RWPE1 (cell line): Measurements from ENCODE around the gene MTHFSD.

ENCODE experiments used
- CTCF ChIA-PET: fragments of 350-600 bp; sonication (Branson Sonifier 250); formaldehyde crosslinking; extraction: SDS; loops from one replicate; lab custom pipeline; 2021; lab: Yijun Ruan, JAX
- POLR2A ChIA-PET: fragments of 400-600 bp; formaldehyde crosslinking; extraction: SDS; loops from one replicate; lab custom pipeline; 2020; ENCODE audit warnings: antibody characterized with exemption; ENCODE audit not compliant: low non-redundant PET; lab: Yijun Ruan, JAX
- DNase-seq: peaks from one replicate; pipeline ENCODE4 v3.0.0; 2012; ENCODE audit warnings: low spot score
- H3K27ac ChIP-seq: fragments of 450-650 bp; 2 replicates; pipeline ENCODE4 v1.5.1; 2017
- TF ChIP-seq, protein P1 (sequence below): fragments of 450-650 bp; conservative IDR thresholded peaks from 2 replicates; pipeline ENCODE4 v1.5.1; 2017; ENCODE audit warnings: low read depth, mild to moderate bottlenecking

The MTHFSD gene

DNA sequence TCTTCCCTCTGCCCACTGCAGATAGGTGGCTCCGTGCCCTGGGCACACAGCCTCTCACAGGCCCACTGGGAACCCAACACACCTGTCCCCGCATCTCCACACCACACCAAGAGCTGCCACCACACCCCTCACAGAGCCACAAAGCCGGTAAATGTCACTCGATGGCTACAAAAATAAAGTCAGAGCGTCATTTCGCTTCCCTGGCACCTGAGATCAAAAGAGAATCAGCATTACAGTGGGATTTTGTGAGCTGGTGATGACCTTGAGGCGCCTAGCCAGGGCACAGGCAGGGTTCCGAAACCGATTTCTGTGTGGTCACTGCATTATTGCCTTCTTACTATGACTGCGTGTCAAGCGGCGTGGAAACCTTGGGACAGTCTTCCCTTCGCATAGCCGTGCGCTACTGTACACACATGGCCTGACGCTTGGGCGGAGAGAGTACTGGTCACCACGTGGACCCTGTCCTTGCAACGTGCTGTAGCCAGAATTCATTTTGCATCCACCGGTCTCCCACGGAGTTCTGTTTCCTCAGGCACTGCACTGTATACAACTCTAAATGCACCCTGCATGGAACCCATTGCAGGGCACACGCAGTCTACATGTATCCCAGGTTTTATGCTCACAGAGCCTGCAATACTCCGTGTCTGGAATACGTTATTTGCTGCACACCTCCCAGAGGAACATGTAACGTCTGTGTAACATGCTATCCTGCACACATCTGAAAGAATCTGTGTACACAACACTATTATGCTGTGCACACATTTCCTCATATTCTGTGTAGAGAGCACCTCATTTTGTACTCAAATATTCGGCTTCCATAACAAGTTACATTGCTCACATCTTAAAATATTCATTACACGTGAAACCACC lies 50.5 kb downstream of the MTHFSD start:
- CTCF ChIA-PET, result no interaction called here
- POLR2A ChIA-PET, result interaction anchor here (0.6 kb wide), 1 partner anchor 135 kb away, joined by 3 read pairs; no protein-coding TSS in a partner anchor
- TF ChIP-seq, protein P1, sequence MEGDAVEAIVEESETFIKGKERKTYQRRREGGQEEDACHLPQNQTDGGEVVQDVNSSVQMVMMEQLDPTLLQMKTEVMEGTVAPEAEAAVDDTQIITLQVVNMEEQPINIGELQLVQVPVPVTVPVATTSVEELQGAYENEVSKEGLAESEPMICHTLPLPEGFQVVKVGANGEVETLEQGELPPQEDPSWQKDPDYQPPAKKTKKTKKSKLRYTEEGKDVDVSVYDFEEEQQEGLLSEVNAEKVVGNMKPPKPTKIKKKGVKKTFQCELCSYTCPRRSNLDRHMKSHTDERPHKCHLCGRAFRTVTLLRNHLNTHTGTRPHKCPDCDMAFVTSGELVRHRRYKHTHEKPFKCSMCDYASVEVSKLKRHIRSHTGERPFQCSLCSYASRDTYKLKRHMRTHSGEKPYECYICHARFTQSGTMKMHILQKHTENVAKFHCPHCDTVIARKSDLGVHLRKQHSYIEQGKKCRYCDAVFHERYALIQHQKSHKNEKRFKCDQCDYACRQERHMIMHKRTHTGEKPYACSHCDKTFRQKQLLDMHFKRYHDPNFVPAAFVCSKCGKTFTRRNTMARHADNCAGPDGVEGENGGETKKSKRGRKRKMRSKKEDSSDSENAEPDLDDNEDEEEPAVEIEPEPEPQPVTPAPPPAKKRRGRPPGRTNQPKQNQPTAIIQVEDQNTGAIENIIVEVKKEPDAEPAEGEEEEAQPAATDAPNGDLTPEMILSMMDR, result no peak

DNA sequence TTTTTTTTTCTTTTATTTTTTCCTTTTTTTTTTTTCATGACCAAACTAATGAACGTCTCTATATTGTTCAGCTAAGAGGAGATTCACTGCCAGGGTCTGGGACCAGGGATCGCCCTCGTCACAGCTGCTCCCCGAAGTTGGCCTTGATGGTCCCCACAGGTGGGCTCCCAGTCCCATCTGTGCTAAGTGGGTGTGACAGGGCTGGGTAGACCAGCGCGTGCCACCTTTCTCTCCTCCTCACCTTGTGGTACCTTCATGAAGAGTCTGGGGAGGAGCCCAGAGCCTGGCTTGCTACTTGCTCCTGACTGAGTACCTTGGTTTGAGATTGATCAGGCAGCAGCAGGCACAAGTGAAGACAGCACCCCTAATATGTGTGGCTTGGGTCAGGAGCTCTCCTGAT lies 51.2 kb downstream of the MTHFSD start:
- DNase-seq, result no peak
- ChIA-PET POLR2A (no interaction called here), CTCF (no interaction called here)
- TF ChIP-seq, protein P1, result no peak
- no peak overlapping the region for H3K27ac ChIP-seq

More for the DNA sequence above, 50.5 kb downstream of the MTHFSD start:
- no peak overlapping the region for H3K27ac ChIP-seq
- DNase-seq, result no peak

DNA sequence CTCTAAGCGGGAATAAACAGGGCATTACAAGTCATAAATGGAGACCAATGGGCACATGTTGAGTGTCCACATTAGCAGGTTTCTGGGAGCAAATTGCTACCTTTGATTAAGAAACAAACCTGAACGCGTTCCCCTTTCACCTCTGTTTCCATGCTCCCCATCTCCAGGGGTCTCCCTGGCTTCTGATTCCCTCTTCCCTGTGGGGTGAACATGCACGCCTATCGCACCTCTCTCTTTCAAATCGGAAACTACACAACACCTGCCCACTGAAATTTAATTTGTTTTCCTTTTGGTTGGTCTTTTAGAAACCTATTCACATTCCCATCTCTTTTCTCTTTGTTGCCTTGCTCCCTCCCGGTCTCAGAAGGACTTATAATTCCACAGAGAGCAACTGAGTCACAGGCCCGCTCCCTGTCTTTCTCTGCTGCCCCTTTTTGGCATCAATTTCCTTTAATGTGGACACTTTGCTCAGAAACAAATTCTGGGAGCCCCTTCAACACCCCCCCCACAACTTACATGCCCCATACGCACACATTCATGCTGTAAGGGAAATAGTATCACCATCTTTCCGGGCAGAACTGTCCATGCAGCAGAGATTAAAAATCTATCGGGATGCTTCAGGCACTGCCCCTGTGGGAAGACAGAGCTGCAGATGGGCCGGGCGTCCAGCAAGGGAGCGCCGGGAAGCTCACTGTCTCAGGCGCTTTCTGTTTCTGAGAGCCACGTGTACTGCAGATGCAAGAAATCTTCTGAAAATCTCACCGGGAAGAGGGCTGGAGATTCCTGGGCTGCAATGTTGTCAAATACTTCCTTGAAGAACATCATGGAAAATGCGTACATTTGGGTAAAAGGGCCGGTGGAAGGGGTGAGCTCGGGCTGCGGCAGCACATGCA lies 51.9 kb downstream of the MTHFSD start:
- ChIA-PET POLR2A (no interaction called here), CTCF (no interaction called here)
- no peak for DNase-seq
- no peak overlapping the region for H3K27ac ChIP-seq
- TF ChIP-seq, protein P1, result no peak

DNA sequence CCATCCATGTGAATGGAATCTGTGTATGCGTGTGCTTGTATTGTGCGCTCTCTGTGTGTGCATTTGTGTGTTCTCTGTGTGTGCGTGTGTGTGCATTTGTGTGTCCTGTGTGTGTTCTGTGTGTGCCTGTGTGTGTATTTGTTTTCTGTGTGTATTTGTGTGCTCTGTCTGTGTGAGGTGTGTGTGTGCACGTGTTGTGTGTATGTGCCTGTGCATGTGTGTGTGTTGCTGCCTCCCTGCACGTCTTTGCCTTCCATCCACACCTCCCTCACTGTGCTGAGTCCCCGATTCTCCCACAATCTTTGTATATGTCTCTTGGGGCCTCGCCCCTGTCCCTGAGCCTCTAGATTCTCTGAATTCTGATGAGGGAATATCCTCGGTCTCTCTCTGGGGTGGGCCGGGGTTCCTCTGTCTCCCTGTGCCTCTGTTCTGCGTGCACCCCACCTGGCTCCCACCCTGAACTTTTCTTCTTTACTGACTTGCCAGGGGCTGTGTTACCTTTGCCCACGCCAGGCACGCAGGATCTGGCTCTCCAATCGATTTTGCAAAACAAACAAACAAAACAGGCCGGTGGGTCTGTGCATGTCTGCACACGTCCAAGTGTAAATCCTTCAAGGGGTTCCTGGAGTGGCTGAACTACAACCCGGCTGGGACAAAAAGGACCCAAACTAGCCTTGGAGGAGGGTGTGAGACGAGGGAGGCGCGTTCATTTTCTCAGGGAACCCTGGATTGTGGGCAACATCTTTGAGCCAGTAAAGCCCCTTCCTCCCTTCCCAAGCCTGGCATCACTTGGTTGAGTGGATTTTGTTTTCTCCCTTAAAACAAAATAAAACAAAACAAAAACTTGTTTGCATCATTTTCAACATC lies 52.8 kb downstream of the MTHFSD start:
- H3K27ac ChIP-seq, result no peak overlapping the region
- TF ChIP-seq, protein P1, result no peak
- DNase-seq, result no peak
- ChIA-PET POLR2A (no interaction called here), CTCF (no interaction called here)

DNA sequence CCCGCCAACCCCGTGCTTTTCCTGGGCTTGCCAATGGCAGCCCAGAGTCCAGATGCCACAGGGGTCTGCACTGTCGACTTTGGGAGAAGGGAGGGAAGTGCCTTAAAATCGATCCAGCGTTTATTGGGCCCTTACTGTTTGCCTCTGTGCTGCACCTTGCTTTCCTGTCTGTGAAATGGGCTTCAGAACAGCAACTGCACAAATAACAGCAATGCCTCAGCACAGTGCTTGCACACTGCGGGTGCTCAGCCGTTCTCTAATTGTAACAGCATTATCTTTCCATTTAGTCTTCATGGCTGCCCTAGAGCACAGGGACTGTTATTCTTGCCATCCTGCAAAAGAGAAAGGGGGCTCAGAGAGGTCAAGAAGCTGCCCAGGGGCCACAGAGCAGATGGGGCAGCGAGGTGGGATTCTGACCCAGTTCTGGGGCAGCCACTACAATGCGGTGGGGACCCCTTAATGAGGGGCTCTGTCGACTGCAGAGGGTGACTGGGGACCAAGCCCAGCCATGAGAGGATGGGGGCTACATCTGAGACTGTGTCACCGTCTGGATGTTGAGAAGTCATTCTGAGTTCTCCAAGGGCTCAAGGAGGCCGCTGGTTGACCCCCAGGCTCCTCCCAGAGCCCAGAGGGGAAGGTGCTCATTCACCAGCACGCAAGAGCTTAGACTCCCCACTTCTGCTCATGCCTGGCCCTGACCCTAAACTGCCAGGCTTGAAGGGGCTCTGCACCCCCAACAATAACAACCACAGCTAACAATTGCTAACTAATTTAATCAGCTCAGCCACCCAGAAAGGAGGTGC lies 54.1 kb downstream of the MTHFSD start:
- TF ChIP-seq, protein P1, result no peak
- CTCF ChIA-PET, result interaction anchor here (0.6 kb wide), 1 partner anchor 428 kb away, joined by 5 read pairs; no protein-coding TSS in a partner anchor
- no peak overlapping the region for H3K27ac ChIP-seq
- POLR2A ChIA-PET, result no interaction called here
- DNase-seq, result no peak
